KOPT-K1 (cell line): ENCODE results near the gene S1PR4.
"Not testable (repeated sequence)": the region's sequence is repeated elsewhere in the genome, so short reads cannot be mapped to it uniquely, and the experiment has no call there.

Experiments
- H3K27ac ChIP-seq: fragments of 200-600 bp; sonication (generic); 2 replicates; pipeline ENCODE4 v1.5.1; 2016; ENCODE audit warnings: antibody characterized with exemption, mild to moderate bottlenecking, low read depth, low read length; ENCODE audit not compliant: poor library complexity, severe bottlenecking
- H3K36me3 ChIP-seq: fragments of 200-600 bp; sonication (generic); 2 replicates; pipeline ENCODE4 v1.5.1; 2017; ENCODE audit warnings: antibody characterized with exemption, mild to moderate bottlenecking, low read length, moderate library complexity; ENCODE audit not compliant: insufficient read depth
- H3K9me3 ChIP-seq: fragments of 200-600 bp; sonication (generic); 2 replicates; pipeline ENCODE4 v1.5.1; 2017; ENCODE audit warnings: antibody characterized with exemption, low read length, mild to moderate bottlenecking; ENCODE audit not compliant: insufficient read depth, poor library complexity, severe bottlenecking

The S1PR4 gene

GRCh38 chr19:3193256-3194105 is 14.9 kb downstream of the S1PR4 start:
- no peaks in the 10 kb centered on the region for H3K9me3 ChIP-seq
- H3K27ac ChIP-seq: no peak overlapping the region
- H3K36me3 ChIP-seq: peaks cover 82% of the 10 kb centered on the region

DNA sequence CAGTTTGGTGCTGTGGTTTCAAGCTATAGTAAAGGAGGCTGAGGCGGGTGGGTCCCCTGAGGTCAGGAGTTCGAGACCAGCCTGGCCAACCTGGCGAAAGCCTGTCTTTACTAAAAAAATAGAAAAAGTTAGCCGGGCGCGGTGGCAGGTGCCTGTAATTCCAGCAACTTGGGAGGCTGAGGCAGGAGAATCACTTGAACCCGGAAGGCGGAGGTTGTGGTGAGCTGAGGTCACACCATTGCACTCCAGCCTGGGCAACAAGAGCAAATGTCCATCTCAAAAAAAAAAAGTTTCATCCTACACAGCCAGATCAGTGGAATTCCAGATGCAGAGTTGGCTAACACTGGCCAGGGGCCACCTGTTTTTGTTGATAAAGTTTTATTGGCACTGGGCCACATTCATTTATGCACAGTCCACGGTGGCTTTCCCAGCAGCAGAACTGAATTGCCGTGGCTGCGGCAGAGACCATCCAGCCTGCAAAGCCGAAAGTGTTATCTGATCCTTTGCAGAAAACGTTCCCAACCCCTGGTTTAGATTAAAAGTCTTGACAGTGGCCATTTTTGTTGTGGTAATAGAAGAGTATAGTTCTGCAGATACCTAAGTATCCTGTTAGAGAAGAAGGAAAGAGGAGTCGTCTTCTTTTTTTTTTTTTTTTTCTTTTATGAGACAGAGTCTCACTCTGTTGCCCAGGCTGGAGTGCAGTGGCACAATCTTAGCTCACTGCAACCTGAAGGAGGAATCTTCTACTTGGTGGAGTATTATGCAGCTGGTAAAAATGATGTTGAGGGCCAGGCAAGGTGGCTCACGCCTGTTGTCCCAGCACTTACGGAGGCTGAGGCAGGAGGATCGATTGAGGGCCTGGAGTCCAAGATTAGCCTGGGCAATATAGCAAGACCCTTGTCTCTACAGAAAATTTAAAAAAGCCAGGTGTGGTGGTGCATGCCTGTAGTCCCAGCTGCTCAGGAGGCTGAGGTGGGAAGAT is 15.8 kb downstream of the S1PR4 start:
- no peak overlapping the region for H3K27ac ChIP-seq
- H3K36me3 ChIP-seq: peaks cover 82% of the 10 kb centered on the region
- H3K9me3 ChIP-seq: no peaks in the 10 kb centered on the region

DNA sequence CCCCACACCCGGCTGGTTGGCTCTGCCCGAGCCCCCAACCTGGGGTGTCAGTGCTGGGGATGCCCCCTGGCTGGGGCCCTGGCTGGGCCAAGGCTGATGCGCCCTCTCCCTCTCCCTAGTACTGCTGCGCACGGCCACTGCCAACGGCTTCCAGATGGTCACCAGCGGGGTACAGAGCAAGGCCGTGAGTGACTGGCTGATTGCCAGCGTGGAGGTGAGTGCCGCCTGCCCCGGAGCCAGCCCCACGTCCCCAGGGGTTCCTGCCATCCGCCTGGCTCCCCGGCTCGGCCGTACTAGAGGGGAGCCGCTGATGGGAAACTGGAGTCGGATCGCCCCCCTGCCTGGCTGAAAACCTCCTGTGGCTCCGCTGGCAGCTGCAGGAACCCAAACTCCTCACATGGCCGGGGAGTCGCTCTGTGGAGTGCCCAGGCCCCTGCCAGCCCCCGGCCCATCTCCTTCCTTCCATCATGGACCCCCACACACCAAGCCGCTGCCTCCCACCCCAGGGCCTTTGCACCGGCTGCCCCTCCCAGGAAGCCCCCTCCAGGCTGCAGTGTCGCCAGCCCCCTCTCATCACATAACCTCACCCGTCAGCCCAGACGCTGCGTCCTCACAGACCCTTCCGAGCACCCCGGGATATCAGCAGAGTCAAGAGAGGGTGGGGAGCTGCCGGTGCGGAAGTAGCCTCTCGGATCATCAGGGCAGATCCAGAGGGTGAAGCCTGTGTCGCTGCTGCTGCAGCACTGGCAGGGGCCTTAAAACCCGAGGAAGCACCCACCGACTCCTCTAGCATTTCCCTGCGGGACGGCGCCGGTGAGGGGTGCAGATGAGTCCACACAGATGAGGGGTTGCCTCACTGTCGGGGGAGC is 17.7 kb downstream of the S1PR4 start:
- Histone ChIP-seq H3K36me3 (peaks cover 71% of the 10 kb centered on the region), H3K27ac (no peak overlapping the region), H3K9me3 (no peaks in the 10 kb centered on the region)

DNA sequence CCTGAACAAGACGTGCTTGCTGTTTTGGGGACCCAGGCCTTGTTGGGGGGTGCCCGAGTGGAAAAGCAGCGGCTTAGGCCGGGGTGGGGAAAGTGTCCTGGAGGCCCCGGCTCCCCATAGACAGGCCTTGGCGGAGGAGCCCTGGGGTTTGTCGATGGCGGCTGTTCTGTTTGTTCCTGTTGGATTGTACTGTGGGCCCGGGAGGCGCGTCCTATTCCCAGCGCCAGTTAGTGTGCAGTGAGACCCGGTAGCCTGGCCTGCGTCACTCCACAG is 18.3 kb downstream of the S1PR4 start:
- Histone ChIP-seq H3K9me3 (no peaks in the 10 kb centered on the region), H3K36me3 (peaks cover 70% of the 10 kb centered on the region), H3K27ac (no peak overlapping the region)

GRCh38 chr19:3198901-3199700 is 20.5 kb downstream of the S1PR4 start:
- Histone ChIP-seq H3K27ac (no peak overlapping the region), H3K36me3 (peaks cover 76% of the 10 kb centered on the region), H3K9me3 (no peaks in the 10 kb centered on the region)

DNA sequence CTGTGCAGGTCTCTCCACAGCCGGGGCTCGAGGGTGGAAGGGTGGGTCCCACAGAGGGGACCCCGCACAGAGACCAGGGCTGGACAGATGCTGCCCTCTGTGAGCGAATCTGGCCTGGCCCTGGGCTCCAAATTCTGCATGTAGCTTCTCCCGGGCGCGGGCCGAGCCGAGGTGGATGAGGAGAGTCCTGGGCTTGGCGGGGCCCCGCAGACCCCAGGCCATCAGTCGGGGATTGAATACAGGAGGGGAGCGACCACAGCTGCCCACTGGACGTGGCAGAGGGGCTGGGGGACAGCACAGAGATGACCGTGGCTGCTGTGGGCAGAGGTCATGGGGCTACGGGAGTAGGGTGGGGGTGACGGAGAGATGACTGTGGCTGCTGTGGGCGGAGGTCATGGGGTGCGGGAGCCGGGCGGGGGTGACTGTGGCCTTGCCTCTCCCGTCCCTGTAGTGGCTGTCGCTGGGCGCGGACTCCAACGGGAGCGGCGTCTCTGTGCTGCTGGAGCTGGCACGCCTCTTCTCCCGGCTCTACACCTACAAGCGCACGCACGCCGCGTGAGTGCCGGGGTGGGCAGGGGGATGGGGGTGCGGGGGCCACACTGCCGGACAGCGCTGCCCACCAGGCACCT is 22.6 kb downstream of the S1PR4 start:
- Histone ChIP-seq H3K36me3 (peaks cover 76% of the 10 kb centered on the region), H3K27ac (no peak overlapping the region)

DNA sequence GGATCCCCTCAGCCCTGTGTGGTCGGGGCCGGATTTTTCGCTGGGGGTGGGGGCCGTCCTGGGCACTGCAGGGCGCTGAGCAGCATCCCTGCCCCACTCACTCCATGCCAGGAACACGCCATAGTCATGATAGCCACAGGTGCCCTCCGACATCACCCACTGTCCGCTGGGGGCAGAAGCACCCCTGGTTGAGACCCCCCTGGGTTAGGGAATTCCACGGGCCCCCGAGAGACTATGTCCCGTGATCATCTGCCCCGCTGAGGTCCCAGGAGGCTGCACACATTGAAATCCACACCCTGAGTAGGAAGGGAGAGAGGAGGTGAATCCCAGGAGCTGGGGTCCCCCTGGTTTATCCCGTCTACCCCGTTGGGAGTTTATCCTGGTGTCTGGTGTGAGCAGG is 23.3 kb downstream of the S1PR4 start:
- no peaks in the 10 kb centered on the region for H3K9me3 ChIP-seq
- peaks cover 75% of the 10 kb centered on the region for H3K36me3 ChIP-seq
- no peak overlapping the region for H3K27ac ChIP-seq

More for the DNA sequence above, 22.6 kb downstream of the S1PR4 start:
- no peaks in the 10 kb centered on the region for H3K9me3 ChIP-seq

DNA sequence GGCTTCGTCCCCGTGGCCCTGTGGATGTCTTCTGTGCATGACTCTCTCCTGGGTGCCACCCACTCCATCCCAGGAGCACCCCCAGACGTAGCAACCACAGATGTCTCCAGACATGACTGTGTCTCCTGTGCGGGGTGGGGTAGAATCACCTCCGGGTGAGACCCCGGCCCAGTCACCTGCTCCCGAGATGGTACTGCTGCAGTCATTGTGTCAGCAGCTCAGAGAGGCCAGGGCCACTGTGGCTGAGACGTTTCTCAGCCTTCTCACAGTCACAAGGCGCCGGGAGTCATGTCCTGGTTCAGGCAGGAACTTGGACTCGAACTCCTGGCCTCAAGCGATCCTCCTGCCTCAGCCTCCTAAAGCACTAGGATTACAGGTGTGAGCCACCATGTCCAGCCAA is 23.8 kb downstream of the S1PR4 start:
- no peaks in the 10 kb centered on the region for H3K9me3 ChIP-seq
- no peak overlapping the region for H3K27ac ChIP-seq
- H3K36me3 ChIP-seq: peaks cover 76% of the 10 kb centered on the region

DNA sequence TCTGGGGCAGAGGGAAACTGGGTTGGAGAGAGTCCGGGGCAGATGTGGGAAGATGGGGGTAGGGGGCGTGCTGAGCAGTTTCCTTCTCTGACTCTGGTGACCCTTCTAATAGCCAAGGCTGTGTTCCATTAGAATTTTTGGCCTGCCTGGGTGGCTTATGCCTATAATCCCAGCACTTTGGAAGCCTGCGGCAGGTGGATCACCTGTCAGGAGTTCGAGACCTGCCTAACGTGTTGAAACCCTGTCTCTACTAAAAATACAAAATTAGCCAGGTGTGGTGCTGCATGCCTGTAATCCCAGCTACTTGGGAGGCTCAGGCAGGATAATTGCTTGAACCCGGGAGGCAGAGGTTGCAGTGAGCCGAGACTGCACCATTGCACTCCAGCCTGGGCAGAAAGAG is 24.3 kb downstream of the S1PR4 start:
- not testable (repeated sequence) for H3K27ac ChIP-seq, H3K9me3 ChIP-seq
- H3K36me3 ChIP-seq: peaks cover 79% of the 10 kb centered on the region

GRCh38 chr19:3203805-3204645 is 25.5 kb downstream of the S1PR4 start:
- Histone ChIP-seq H3K36me3 (peaks cover 80% of the 10 kb centered on the region), H3K9me3 (no peaks in the 10 kb centered on the region), H3K27ac (no peak overlapping the region)

- Histone ChIP-seq H3K9me3 (no peaks in the 10 kb centered on the region), H3K36me3 (peaks cover 82% of the 10 kb centered on the region), H3K27ac (no peak overlapping the region)
Observed at GRCh38 chr19:3204646-3205275, 26.2 kb downstream of the S1PR4 start.

GRCh38 chr19:3206216-3206953 is 27.8 kb downstream of the S1PR4 start:
- H3K9me3 ChIP-seq: no peaks in the 10 kb centered on the region
- peaks cover 76% of the 10 kb centered on the region for H3K36me3 ChIP-seq
- no peak overlapping the region for H3K27ac ChIP-seq
